HL-60/S4 treated with phorbol 12-myristate 13-acetate at 8.2 ng/mL for 4 days and 3 days (cell line): Measurements from ENCODE around the gene CREBBP.
"Not testable (repeated sequence)": the region's sequence is repeated elsewhere in the genome, so short reads cannot be mapped to it uniquely, and the experiment has no call there.

Experiments
- in situ Hi-C: fragments of 300-500 bp; cut with MboI; formaldehyde crosslinking; loops from 2 replicates; pipeline ENCODE4 v1.15.0; 2022; ENCODE audit warnings: low sequenced_read_pairs

Gene CREBBP

DNA sequence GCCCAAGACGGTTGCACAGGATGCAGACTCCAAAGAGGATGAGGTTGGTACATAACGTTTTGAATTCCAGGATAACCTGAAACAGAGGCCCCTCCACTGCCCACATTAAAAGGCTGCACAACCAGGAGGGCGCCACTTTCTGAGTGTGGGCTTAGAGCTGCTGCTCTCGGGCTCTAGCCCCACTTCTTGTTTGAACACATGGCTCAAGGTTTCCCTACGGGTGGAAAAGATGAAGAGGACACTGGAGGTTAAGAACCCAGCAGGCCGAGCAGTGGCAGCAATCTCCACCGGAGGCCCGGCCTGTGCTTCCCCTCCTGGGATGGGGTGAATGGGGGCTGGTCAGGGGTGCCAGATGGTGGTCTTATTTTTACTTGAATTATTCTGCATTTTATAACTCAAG, 155.2 kb downstream of the CREBBP start:
- in situ Hi-C loops = no loop called here

DNA sequence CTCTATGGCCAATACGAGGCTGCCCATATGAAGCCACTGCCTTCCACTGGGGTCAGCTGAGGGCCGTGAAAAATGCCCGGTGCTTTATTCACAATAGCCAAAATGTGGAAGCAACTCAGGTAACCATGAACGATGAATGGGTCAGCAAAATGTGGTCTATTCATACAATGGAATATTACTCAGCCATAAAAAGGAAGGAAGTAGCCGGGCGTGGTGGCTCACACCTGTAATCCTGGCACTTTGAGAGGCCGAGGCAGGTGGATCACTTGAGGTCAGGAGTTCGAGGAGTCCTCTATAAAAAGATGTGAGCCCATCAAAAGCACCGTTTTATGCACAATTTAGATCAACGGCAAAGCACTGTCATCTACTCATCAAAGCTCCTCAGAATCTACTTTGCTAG, 158.0 kb downstream of the CREBBP start:
- in situ Hi-C loops = no loop called here

DNA sequence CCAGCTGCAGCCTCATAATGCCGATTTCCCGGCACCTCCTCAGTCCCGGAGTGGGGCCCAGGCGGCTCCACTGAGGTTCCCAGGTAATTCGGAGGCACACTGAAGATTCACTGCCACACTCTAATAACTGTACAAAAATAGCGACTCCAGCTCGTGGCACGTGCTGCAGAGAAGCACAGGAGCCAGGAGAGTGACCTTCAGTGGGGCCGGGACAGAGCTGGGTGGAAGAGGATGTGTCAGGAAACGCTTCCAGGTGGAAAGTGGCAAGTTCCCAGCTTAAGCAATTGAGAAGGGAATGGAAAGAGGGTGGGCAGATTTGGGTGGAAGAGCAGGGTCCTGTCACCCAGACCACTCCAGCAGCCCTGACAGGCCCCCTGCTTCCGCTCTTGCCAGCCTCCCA, 160.1 kb downstream of the CREBBP start:
- in situ Hi-C loops = no loop called here

DNA sequence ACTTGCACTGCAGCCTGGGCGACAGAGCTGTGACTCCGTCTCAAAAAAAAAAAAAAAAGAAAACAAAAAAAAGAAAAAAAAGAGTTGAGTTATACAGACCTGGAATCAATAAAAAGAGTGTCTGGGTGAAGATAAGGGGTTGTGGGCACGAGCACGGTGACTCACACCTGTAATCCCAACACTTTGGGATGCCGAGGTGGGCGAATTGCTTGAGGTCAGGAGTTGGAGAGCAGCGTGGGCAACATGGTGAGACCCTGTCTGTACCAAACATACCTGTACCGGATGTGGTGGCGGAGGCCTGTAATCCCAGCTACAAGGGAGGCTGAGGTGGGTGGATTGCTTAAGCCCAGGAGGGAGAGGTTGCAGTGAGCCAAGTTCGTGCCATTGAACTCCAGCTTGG, 161.9 kb downstream of the CREBBP start:
- in situ Hi-C loops = no loop called here

DNA sequence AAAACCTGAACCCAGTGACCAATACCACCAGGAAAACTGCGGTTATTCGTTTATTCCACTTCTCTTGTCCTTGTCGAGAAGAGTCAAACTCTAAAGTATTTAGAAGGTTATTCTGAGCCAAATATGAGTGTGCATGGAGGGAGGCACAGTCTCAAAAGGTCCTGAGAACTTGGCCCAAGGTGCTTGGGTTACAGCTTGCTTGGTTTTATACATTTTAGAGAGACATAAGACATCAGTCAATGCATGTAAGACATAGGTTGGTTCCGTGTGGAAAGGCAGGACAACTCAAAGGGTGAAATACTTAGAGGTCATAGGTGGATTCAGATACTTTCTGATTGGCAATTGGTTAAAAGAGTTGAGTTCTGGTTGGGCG, 162.5 kb downstream of the CREBBP start:
- in situ Hi-C loops = no loop called here

DNA sequence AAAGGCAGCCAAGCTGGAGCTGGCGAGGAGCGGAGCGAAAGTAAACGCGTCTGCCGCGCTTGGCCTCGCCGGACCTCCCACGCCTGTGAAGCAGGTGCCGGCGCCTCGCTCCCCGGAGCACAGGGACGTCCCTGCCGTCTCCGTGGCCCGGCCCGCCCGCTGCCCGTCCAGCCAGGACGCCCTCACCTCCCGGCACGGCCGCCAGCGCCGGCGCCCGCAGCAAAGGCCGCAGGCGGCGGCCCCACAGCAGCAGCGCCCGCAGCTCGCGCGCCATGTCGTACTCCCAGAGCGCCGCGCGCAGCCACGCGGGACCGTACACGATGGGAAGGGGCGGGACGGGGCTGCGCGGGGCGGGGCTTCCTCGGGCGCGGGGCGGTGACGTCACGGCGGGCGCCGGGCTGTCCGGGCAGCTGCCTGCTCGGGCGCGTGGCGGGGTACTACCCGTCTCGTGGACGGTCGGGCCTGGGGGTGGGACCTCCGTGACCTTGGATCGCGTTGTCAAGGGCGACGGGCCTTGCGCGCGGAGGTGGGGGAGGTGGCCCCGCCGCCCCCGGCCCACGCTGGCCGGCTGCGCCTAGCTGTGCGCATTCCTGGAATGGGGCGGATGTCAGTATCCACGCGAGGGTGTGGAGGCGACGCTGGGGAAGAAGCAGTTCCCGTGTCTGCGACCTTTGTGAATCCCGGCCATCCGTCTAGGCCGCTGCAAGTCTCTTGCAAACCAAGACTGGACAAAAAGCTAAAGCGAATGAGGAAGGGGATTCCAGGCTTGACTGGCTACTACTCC, 163.1 kb downstream of the CREBBP start, which contains the start of gene TRAP1:
Gene TRAP1, minus strand, starts transcription at position 290 of the 784 bp plus-strand sequence. Its CDS starts 16 bp downstream, at position 274.
- in situ Hi-C loops = no loop called here

DNA sequence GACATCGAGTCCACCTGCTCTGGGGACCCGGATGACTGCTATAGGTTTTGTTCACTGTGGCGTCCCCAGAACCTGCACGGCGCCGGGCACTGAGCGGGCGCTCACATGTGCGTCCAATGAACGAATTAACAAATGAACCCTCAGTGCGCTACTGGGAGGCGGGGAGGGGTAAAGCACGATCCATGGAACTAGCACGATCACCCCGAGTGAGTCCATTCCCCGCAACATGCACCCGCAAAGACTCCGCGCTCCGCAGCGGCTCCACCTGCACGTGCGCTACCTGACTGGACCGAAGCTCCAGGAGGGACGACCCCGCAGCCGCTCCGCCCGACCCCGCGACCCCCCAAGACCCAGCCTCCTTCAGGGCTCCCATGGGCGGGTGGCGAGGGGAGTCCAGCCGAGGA, 163.7 kb downstream of the CREBBP start:
- in situ Hi-C loops = no loop called here

DNA sequence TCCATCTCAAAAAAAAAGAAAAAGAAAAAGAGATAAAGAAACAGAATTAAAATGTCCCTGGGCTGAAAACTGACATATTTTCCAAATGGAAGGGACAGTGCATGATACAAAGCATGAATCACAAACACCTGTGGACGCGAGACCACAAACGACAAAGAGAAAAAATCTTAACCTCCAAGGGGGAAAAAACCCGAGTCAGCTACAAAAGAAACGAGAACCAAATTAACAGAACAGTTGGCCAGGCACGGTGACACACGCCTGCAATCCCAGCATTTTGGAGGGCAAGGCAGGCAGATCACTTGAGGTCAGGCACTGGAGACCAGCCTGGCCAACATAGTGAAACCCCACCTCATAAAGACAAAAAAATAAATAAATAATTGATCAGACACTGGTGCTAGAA, 165.1 kb downstream of the CREBBP start:
- in situ Hi-C loops = no loop called here

DNA sequence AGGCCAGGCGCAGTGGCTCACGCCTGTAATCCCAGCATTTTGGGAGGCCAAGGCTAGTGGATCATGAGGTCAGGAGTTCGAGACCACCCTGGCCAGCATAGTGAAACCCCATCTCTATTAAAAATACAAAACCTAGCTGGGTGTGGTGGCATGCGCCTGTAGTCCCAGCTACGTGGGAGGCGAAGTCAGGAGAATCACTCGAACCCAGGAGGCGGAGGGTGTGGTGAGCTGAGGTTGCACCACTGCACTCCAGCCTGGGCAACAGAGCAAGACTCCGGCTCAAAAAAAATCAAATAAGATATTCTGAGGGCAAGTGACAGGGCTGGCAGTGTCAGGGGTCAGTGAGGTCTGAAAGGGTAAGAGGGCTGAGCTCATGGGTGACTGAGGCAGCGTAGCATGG, 166.1 kb downstream of the CREBBP start:
- in situ Hi-C loops = not testable (repeated sequence)

DNA sequence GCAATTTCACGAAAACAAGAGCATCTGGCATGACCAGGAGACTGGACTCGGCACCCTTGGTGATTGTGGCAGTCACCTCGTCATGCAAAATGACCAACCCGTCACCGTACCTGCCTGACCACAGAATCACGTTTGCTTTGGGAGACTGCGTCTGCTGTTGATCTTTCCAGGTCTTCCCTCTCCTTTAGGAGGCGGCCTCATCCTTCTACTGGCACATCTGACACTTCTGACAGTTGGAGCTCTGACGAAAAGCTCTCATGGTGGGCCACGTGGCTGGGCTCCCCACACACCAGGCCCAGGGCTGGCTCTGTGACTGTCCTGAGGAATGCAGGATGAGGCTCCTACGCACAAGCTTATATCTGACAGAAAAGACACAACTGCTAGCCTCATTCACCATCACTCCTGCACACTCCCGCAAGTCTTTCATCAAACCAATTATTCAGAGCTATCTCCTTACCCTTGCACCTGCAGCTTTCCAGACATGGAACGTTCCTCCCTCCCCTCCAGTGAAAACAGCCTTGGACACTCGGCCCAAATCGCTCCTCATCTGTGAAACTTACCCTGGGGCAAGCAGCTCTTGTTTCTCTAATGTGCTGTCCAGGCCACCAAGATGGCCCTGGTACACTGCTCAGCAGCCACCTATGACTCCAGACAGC, 166.8 kb downstream of the CREBBP start:
- in situ Hi-C loops = no loop called here

DNA sequence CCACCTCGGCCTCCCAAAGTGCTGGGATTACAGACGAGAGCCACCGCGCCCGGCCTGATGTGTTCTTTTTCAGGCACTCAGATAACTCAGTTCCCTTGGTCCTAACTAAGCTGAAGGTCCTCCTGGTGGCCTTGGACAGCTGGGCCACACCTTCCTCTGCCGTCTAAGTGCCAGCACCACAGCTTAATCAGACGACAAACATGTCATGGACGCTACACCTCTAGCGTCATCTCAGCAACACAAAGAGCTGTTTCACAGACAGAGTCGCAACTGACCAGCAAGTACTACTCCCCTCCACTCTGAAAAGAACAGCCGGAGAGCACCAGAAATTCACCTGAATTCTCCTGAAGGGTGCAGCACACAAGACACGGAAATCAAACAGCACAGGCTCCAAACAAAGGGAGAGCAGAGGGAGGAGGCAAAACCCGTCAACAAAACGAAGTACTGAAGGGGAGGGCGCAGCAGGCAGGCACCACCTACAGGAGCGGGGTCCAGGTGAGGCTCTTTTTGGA, 167.6 kb downstream of the CREBBP start:
- in situ Hi-C loops = no loop called here

DNA sequence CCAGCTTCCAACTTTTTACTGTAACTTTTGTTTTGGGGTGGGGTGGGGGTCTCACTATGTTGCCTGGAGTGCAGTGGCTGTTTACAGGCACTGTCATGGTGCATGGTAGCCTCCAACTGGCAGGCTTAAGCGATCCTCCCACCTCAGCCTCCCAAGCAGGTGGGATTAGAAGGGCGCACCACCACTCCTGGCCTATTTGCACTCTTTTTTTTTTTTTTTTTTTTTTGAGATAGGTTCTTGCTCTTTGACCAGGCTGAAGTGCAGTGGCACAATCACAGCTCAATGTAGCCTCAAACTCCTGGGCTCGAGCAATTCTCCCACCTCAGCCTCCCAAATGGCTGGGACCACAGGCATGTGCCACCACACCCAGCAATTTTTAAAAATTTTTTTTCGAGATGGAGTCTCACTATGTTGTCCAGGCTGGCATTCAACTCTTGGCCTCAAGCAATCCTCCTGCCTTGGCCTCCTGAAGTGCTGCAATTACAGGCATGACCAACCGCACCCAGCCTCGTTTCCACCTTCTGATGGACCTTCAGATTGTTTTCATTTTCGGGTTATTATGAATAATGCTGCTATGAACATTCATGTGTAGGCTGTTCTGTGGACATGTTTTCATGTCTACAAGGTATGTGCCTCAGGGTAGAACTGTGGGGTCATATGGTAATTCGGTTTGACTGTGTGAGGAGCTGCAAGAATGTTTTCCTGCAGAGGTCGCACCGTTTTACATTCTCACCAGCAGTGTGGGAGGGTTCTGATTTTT, 174.1 kb downstream of the CREBBP start:
- in situ Hi-C loops = no loop called here

DNA sequence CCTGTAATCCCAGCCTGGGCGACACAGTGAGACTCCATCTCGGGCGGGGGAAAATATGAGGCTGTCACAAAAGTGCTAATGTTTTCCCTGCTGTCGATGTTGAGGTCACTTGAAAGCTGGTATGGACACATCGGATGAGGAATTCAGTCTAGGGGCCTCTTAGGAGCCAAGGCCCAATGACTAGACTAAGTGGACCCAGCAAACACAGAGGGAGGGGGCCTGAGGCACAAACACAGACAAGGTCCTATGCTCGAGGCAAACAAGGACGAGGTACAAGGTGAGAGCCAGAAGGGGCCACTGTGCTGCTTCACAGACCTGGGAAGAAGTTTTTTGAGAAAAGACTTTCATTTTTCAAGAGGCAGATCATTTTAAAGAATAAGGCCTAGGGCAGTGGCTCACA, 178.4 kb downstream of the CREBBP start:
- in situ Hi-C loops = no loop called here

DNA sequence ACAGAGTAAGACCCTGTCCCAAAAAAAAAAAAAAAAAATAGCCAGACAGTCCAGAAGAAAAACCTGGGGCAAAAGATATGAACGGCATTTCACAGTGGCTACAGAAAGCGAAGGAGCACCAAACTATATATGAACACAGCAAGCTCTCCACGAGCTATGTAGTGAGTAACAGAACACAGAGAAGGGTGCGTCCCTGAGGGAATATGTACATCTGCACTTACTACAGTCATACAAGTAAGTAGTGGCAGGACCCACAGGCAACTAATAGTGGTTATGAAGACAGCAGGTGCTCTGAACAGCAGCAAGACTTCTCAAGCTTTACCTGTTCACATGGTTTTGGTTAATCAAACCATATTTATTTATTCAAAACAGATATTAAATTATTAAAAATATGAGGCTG, 179.0 kb downstream of the CREBBP start:
- in situ Hi-C loops = no loop called here

DNA sequence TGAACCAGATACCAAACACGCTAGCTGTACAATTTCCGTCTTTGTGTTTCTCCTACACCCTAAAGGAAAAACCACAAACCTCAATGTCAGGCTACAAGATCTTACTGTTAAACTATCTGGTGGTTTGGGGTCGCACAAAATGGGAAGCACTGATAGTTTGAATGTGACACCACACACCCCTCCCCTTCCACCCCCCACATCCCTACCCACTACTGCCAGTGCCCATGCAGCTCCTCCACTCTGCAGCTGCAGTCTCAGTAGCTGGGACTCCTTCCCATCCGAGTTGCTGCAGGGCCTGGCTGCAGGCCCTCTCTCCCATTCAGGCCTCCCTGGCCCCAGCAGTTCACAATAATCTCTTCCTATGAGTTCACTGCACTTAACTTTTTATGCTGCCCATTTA, 181.6 kb downstream of the CREBBP start:
- in situ Hi-C loops = no loop called here

DNA sequence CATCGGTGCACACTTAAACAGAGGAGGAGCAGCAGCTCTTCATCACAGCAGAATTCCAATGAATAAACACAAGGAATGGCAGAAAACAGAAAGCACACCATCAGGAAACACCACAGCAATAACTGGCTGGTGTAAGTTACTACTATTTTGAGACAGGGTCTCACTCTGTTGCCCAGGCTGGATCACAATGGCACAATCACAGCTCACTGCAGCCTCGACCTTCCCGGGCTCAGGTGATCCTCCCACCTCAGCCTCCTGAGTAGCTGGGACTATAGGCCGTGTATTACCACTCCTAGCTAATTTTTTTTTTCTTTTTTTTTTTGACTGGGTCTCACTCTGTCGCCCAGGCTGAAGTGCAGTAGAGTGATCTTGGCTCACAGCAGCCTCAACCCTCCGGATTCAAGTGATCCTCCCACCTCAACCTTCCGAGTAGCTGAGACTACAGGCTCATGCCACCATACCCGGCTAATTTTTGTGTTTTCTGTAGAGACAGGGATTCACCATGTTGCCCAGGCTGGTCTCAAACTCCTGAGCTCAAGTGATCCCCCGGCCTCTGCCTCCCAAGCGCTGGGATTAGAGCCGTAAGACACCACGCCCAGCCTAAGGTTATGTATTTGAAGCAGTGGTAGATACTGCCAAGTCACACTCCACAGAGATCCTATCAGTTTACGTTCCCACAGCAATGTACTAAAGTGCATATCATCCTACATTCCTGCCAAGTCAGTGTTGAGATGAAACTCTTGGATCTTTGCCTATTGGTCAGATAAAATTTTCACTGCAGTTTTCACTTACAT, 183.9 kb downstream of the CREBBP start:
- in situ Hi-C loops = no loop called here

DNA sequence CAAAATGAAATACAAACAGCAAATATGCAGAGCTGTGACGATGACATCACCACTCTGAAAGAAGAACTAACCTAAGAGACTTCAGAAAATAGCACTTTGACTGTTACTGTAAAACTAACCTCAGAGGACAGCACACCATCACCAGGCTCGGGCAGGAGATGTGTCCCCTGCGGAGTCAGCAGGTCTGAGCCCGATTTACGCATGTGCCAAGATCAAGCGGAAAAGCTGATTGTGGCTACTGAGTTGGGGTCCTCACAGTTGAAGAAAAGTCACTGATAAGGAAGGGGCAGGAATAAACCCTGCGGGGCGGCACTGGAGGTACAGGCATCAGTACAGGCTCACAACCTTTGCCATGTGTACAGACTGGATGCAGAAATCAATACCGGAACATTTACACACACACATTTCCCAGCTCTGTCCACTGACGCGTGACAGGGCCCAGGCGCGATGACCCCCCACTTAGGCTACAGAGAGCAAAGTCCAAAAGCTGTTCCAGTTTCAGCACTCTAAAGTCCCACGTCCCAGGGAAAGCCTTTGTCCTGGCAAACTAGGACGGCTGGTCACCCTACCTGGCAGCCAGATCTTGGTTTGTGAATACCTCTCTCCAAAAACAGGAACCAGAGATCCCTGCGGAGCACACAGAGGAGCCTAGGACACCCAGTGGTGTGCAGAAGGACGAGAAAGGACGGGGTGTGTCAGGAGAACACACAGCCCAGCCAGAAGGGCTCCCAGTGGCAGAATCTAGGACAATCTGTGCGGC, 184.7 kb downstream of the CREBBP start:
- in situ Hi-C loops = no loop called here

DNA sequence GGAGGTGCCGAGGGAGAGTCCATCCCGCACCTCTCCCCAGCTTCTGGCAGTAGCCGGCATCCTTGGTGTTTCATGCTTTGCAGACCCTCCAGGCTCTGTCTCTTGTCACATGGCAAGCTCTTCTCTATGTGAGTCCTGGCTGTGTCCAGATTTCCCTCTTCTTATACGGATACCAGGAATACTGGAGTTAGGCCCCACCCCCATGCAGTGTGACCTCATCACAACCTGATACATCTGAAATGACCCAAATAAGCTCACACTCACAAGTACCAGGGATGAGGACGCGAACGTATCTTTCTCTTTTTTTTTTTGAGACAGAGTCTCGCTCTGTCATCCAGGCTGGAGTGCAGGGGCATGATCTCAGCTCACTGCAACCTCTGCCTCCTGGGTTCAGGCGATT, 186.5 kb downstream of the CREBBP start:
- in situ Hi-C loops = no loop called here

DNA sequence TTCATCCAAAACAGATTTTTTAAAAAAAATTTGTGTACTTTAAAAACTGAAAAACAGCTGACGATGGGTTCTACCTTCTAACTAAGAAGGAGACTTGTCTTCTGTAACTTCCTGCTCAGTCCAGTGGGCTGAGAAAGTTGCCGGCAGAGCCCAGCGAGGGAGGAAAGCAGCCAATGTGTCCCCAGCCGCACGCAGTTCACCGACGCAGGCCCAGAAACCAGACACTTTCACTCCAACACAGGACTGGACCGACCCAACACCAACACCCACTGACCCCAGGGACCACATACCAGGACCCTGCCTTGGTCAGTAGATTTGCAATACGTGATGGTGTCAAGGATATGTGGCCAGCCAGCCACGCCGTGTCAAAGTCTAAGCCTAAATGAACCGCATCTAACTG, 188.8 kb downstream of the CREBBP start:
- in situ Hi-C loops = no loop called here
